ENCODE results near the gene BTBD2. TPM values are rescaled to one million over a fixed set of nuclear protein-coding genes. Genes with fewer than 3 reads are reported as not detected.

Gene BTBD2
- total RNA-seq, 1 donor from 2014 or later = 65.7 TPM

GRCh38 chr19:1974381-1975161, 40.9 kb downstream of the BTBD2 start:
- intact Hi-C loops (cut with DNase I) = no loop called here
- DNase-seq (ENCODE audit: low spot score) = no peak

DNA sequence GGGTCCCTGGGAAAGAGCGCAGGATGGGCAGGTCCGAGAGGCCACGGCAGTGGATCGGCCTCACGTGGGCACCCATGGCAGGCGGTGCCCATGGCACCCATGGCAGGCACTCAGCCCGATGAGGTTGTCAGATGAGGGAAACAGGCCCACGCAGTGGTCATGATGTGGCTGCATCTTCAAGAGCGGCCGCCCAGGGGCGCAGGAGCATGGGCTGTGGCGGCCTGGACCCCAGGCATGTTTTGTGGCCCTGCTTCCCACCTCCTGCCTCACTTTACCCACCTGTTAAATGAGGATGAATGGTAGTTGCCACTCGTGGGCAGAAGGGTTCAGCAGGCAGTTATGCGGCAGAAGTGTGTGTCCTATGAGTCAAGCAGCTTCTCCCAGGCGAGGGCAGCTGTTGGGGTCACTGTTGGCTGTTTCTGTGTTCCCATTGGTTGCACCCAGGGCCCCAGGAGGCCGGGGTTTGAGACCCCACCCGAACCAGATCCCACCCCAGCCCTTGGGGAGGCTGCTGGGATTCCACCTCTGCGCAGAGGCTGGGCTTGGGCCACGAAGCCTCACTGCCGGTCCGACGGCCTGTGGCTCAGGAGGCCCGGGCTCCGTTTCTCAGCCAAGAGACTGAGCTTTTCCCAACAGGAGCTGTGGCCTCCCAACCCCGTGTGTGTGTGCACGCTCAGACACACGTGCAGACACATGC, 44.6 kb downstream of the BTBD2 start:
- DNase-seq (ENCODE audit: low spot score) (no peak), ATAC-seq (no peak)
- intact Hi-C loops (cut with DNase I) = no loop called here

More at GRCh38 chr19:1974381-1975161, 40.9 kb downstream of the BTBD2 start:
- peak; percentile 23 for ATAC-seq

DNA sequence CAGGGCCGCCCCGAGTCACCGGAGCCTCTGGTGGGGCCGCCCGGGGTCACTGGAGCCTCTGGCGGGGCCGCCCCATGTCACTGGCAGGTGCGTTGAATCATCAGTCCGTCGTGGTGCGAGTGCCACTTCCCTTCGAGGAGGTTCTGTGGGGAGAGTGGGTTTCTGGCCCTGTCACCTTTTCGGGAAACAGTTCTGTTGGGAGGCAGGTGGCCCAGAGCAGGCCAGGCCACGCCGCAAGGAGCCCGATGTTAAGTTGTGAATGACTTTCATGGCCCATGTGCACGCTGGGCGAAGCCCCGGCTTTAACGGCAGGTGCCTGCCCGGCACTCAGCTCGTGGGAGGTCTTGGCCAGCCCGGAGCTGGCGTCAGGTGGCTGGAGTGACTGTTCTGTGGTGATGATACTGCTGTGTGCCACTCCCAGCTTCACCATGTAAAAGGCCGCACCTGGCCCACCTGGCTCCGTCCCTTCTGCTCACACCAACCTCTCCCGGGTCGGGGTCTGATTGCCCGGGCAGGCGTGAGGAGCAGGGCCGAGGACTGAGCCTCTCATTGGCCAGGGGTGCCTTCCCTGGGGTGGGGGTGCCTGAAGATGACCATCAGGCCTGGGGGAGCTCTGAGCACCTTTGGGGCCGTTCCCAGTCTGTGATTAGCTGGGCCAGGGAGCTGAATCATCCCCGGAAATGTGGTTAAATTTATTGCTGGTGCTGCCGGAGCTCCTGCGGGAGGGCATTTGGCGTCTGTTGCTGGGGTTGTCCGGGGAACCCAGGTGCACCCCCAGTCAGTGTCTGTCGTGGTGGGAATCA, 45.3 kb downstream of the BTBD2 start:
- ATAC-seq = no peak
- no peak for DNase-seq (ENCODE audit: low spot score)
- intact Hi-C loops (cut with DNase I) = no loop called here

DNA sequence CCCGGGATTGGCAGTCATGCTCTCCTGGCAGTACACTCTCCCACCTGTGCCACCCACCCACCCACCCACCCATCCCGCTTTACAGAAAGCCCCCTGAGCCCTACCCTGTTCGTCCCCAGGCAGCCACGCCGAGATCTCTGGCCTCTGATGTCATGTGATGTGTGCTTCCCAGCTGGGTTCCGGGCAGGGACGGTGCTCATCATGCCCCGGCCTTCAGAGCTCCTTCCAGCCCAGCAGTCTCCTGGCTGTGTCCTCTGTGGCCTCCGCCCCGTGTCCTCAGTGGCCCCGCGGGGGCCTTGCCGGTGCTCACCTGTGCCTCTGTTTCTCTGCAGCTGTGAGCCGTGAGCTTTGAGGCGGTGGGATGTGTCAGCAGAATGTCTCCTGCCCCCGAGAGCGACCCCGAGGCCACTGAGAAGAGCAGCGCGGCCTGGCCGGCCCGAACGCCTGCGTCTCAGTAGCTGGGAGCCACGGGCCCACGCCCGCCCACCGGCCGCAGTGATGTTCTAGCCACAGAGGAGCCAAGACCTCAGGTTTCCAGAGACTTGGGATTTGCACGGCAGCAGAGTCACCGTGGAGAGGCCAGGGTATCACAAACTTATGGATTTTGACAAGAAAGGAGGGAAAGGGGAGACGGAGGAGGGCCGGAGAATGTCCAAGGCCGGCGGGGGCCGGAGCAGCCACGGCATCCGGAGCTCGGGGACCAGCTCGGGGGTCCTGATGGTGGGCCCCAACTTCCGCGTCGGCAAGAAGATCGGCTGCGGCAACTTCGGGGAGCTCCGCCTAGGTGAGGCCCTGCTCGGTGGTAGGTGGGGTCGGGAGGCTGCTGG, 46.1 kb downstream of the BTBD2 start:
- DNase-seq (ENCODE audit: low spot score) (no peak), ATAC-seq (no peak)
- intact Hi-C loops (cut with DNase I) = no loop called here

GRCh38 chr19:1968279-1969175, 47.0 kb downstream of the BTBD2 start:
- ATAC-seq = peak; percentile 15
- no peak for DNase-seq (ENCODE audit: low spot score)

GRCh38 chr19:1967087-1967608, 48.4 kb downstream of the BTBD2 start:
- ATAC-seq = no peak
- no peak for DNase-seq (ENCODE audit: low spot score)
- intact Hi-C loops (cut with DNase I) = no loop called here

More at GRCh38 chr19:1968279-1969175, 47.0 kb downstream of the BTBD2 start:
- intact Hi-C loops (cut with DNase I) = no loop called here

GRCh38 chr19:1962674-1963073, 52.8 kb downstream of the BTBD2 start:
- ATAC-seq (no peak), DNase-seq (ENCODE audit: low spot score) (no peak)
- intact Hi-C loops (cut with DNase I) = no loop called here

DNA sequence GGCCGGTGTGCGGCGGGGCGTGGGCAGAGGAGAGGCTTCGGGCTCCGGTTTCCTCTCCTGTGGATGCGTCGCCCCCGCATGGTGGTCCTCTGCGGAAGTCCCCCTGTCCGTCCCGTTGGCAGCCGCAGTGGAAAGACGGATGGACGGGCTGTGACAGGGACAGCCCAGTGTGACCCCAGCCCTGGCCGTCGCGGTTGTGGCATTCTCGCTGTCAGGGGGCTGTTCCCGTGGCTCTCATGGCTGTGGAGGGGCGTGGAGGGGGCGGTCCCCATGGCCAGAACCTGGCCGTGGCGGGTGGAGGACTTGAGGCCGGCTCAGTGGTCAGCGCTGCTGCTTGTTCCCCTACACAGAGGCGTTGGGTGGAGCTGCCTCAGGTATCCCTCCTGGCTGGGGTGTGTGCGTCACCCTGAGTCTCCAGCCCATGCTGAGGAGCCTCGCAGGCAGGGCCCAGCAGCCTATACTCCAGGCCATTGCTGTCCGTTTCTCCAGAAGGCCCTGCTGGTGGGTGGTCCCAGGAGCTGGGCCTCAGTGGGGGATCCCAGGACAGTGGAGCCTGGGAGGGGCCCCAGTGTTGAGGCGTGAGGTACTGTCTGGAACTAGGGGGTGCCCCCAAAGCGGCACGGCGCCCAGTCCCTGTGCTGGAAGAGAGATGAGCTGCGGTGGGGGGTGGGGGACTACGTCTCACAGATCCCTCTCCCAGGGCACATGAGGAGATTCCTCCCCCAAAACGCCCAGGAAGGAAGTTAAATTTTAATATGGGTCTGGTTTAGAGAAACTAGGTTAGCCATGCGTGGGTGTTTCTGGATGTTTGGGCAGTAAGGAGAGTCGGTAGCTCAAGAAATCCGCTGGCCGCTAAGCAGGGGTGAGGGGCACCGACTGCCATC, 54.3 kb downstream of the BTBD2 start:
- intact Hi-C loops (cut with DNase I) = no loop called here
- DNase-seq (ENCODE audit: low spot score) (no peak), ATAC-seq (no peak)

DNA sequence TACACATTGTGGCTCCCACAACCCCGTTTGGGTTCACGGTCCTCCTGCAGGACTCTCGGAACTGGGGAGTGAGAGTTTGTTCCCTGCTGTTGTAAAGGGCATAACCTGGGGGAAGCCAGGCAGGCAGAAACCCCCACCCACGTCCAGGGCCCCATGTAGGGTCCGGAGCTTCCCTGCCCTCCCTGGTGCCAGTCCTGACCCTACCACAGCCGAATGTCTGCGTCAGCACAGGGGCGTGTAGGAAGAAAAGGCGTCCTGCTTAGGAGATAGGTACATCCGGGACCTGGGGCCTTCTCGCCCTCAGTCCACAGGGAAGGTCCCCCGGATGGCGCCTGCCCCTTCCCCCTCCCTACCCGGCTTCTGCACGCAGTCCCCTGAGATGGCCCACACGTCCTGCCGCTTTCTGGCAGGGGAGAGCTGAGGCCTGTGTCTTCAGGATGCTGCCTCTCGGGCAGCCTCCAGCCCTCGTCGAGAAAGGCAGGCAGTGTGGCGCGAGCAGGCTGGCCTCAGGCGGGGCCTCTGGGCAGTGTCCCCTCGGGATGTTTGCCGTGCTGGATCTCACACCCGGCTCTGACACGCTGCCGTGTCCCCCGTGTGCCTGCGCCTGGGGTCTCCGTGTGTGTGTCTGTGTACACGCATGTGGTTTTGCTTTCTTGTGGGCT, 55.5 kb downstream of the BTBD2 start:
- ATAC-seq = no peak
- intact Hi-C loops (cut with DNase I) = no loop called here
- no peak for DNase-seq (ENCODE audit: low spot score)

DNA sequence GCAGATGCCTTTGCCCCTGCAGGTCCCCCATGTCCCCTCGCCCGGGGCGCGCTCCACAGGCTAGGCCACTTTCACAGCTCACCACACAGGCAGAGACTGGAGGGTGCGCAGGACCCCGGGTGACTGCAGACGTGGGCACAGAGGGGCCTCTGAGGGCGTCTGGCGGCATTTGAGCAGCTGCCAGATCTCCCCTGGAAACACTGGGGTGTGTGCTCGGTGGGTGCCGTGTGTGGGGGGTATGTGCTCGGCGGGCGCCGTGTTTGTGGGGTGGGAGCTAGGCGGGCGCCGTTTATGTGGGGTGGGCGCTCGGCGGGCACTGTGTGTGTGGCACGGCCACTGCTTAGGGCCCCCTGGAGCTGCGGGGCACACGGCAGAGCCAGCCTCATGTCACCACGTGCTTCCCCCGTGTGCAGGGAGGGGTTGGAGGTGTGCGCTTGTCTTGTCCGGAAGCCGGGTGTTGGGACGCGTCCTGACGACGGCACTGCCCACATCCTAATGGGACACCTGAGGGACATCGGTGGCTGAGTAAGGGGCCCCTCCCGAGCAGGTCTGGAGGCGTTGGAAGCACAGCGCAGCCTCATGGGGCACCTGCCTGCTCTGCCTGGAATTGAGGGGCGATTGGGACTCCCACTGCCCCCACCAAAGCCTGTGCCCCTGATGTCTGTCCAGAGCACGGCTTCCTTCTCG, 57.8 kb downstream of the BTBD2 start:
- intact Hi-C loops (cut with DNase I) = no loop called here
- DNase-seq (ENCODE audit: low spot score) (no peak), ATAC-seq (no peak)

DNA sequence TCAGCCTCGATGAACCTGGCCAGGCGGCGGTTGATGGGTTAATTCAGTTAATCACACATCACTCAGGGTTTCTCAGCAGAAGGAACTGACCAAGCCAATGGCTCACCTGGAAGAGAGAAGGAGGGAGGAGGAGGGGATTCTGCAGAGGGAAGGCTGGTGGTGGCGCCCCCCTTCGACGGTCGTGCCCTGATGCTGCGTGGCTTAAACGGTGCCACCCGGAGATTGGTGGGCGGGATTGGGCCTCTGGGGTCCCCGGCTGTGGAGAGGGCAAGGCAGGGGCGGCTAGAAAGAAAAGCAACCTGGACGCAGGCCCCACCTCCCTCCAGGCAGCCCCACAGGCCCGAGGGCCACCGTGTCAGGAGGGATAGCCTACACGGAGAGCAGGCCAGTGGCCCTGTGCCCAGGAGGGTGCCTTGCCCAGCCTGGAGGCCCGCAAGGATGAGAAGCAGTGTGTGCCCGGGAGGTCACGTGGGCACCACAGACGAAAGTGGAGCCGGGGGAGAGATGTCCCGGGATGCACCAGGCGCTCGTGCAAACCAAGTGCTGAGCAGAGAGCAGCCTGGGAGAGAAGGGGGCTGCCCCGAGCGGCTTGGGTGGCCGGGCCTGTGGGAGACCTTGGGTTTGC, 58.5 kb downstream of the BTBD2 start:
- intact Hi-C loops (cut with DNase I) = no loop called here
- ATAC-seq = peak; percentile 50
- DNase-seq (ENCODE audit: low spot score) = no peak

GRCh38 chr19:1956122-1956494, 59.4 kb downstream of the BTBD2 start:
- DNase-seq (ENCODE audit: low spot score) (no peak), ATAC-seq (no peak)
- intact Hi-C loops (cut with DNase I) = no loop called here

DNA sequence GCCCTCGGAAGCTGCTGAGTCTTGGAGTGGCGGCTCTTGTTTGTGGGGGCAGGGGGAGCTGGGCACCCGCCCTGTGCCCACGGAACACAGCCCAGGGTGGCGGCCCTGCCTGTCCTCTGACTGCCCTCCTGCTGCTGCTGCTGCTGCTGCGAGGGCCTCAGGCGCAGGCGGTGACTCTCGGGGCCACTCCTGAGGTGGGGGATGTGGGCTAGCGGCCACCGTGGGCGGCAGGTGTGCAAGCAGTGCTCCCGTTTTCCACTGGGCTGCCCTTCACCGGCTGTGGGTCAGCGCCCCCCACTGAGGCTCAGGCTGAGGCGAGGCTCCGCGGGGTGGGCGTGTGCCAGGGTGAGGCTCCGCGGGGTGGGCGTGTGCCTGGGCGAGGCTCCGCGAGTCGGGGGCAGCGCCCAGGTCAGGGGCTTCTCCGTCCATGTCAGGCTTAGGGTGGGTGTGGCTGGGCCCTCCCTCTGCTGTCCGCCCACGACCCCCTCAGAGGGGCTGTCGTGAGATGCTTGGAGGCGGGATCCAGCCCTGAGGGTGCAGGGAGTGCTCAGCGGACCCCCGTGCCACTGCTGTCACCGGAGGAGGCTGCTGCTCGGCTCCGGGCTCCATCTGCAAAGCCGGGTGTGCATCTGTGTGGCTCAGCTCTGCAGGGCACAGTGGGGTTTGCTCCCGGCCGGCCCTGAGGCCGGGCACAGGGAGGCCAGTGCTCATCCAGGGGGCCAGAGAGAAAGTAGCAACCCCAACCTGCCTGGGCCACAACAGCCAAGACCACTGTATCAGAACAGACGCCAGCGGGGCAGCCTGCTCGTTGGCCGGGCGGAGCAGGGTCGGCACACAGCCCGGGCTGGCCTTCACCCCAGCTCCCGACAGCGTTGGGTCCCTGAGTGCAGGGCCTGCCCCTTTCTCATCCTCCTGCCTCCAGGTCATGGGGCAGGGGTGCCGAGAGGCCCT, 60.1 kb downstream of the BTBD2 start:
- intact Hi-C loops (cut with DNase I) = no loop called here

DNA sequence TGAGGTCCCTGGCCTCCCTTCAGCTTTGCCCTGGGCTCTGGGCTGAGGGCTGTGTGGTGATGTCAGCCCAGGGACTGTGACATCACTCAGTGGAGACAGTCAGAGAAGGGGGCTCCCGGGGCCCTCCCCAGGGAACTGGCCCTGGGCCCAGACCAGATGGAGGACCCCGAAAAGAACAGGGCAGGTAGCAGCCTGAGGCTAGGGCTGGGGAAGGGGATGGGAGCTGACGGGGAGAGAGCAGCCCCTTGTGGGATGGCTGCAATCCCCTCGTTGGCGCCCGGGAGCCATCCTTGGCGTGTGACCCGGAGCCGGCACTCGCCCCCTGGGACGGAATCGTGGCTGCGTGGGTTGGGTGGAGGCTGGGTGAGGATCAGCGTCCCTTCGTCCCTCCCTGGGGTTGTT, 61.0 kb downstream of the BTBD2 start:
- intact Hi-C loops (cut with DNase I) = no loop called here
- no peak for ATAC-seq
- DNase-seq (ENCODE audit: low spot score) = no peak

More for the DNA sequence above, 60.1 kb downstream of the BTBD2 start:
- DNase-seq (ENCODE audit: low spot score) (no peak), ATAC-seq (peak; percentile 21)
